Lower lobe of right lung (tissue), 2 donors: ENCODE measurements around the gene ITGA2B. TPM values are rescaled to one million over a fixed set of nuclear protein-coding genes. Genes with fewer than 3 reads are reported as not detected.
A peak's percentile ranks its signal among the peaks of the same experiment; 100 is the strongest.

Experiments
- ATAC-seq, 2 donors: fragments of 200-7000 bp; cut with Tn5 transposase; one replicate each; pipeline ENCODE4 v1.9.1; 2020 to 2022; ENCODE audit warnings: mild to moderate bottlenecking in 2 of 2, moderate library complexity in 2 of 2
- DNase-seq: peaks from one replicate; pipeline ENCODE4 v3.0.0-alpha.2; 2020
- H3K27ac ChIP-seq: fragments of 200-600 bp; one replicate; pipeline ENCODE4 v1.8.0; 2022
- H3K27me3 ChIP-seq: fragments of 200-600 bp; one replicate; pipeline ENCODE4 v1.8.0; 2022; ENCODE audit warnings: low read depth
- H3K36me3 ChIP-seq: fragments of 200-600 bp; one replicate; pipeline ENCODE4 v1.8.0; 2022; ENCODE audit warnings: mild to moderate bottlenecking
- H3K4me1 ChIP-seq: fragments of 200-600 bp; one replicate; pipeline ENCODE4 v1.8.0; 2022
- H3K4me3 ChIP-seq: fragments of 200-600 bp; one replicate; pipeline ENCODE4 v1.8.0; 2022; ENCODE audit warnings: mild to moderate bottlenecking
- H3K9me3 ChIP-seq: fragments of 200-600 bp; one replicate; pipeline ENCODE4 v1.8.0; 2022
- intact Hi-C: fragments of 100-400 bp; cut with DNase I; formaldehyde crosslinking; loops from one replicate; pipeline ENCODE4 v1.11.0; 2022
- long read RNA-seq: library from polyadenylated mRNA; unstranded; transcript quantifications from one replicate; pipeline ENCODE4 v2.0.0, GENCODE V29; 2021
- total RNA-seq: library from RNA; stranded (reverse); fragmentation: NEBNext Ultra II Directional; extraction: Animal tissue kit (Norgen Biotek cat#: 25700); gene quantifications from one replicate; pipeline ENCODE4 v1.2.1, GENCODE V29; 2021
- TF ChIP-seq, protein P1 (sequence below): fragments of 200-600 bp; IDR thresholded peaks from one replicate; pipeline ENCODE4 v1.8.0; 2022; ENCODE audit warnings: antibody characterized with exemption, mild to moderate bottlenecking
- donor health status: DM: no; HTN: yes; CAD: no; lungs with severe emphysema.

Gene ITGA2B
- 5.2 TPM for total RNA-seq
- long read RNA-seq, partial matches to known transcripts = 4 of 5 reads
- long read RNA-seq, other reads (novel, unspliced or antisense) = 1 of 5 reads

DNA sequence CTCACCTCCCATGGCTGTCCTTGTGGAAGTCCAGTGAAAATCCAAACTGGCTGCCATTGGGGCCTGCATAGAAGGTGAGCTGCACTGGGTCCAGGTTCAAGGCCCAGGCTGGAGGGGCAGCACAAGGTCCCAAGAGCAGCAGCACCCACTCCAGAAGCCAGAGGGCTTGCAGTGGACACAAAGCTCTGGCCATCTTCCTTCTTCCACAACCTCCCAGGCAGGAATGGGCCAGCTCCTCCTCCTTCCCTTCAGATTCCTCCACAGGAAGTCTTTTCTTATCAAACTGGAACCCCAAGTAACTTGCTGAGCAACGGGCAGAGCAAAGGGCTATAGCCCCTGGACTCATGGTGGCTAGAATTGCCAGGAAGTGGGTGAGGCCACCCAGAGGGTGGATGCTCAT lies at the start of gene ITGA2B:
Gene ITGA2B, minus strand, starts transcription at position 369 of the 400 bp plus-strand sequence. Its CDS starts 176 bp downstream, at position 193.
- Histone ChIP-seq H3K9me3 (no peaks in the 10 kb centered on the region), H3K4me3 (no peak within 1 kb of the TSS), H3K4me1 (peaks cover 16% of the 10 kb centered on the region), H3K36me3 (no peaks in the 10 kb centered on the region), H3K27me3 (peaks cover 16% of the 10 kb centered on the region), H3K27ac (no peak within 1 kb of the TSS)
- TF ChIP-seq, protein P1, sequence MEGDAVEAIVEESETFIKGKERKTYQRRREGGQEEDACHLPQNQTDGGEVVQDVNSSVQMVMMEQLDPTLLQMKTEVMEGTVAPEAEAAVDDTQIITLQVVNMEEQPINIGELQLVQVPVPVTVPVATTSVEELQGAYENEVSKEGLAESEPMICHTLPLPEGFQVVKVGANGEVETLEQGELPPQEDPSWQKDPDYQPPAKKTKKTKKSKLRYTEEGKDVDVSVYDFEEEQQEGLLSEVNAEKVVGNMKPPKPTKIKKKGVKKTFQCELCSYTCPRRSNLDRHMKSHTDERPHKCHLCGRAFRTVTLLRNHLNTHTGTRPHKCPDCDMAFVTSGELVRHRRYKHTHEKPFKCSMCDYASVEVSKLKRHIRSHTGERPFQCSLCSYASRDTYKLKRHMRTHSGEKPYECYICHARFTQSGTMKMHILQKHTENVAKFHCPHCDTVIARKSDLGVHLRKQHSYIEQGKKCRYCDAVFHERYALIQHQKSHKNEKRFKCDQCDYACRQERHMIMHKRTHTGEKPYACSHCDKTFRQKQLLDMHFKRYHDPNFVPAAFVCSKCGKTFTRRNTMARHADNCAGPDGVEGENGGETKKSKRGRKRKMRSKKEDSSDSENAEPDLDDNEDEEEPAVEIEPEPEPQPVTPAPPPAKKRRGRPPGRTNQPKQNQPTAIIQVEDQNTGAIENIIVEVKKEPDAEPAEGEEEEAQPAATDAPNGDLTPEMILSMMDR = no peak
- ATAC-seq = no peak
- intact Hi-C loops = no loop called here
- DNase-seq = no peak

DNA sequence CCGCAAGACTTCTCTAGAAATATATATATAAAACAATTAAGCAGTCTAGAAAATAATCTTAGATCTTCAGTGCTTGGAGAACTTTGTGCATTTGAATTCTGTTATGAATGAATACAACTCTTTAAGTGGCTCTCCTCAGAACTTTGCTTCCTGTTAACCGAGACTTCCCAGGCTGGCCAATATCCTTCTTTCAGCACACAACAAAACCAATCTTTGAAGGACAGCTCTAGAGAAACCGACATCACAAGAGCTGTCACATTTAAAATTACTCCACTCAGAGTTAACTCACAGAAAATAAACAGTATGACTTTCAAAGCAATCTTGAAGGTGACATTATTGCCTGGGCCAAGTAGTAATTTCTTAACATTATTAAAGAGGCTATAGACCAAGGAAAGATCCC lies 49.7 kb upstream of the ITGA2B start:
- ATAC-seq (no peak), DNase-seq (no peak)
- Histone ChIP-seq H3K4me1 (peaks cover 22% of the 10 kb centered on the region), H3K27me3 (no peaks in the 10 kb centered on the region), H3K4me3 (no peak overlapping the region), H3K27ac (no peak overlapping the region), H3K9me3 (no peaks in the 10 kb centered on the region), H3K36me3 (peaks cover 19% of the 10 kb centered on the region)
- TF ChIP-seq, protein P1 = no peak
- intact Hi-C loops = no loop called here

DNA sequence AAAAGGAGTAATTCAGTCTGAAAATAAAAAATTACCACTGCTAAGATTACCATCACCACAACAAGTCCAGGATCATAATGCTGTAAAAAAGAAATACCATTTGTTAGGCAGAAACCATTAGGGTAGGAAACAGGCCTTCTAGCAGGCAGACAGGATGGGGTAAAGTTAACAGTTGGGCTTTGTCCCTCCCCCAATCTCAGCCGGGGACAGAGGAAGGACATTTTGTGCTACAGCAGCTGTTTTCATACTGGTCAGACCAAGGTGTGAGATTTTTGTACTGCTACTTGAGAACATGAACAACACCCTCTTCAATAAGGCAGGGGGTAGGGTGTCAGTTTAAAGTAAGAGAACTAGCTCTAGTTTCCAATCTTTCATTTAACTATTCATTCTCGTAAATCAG lies 49.2 kb upstream of the ITGA2B start:
- no peaks in the 10 kb centered on the region for H3K27me3 ChIP-seq
- H3K9me3 ChIP-seq = no peaks in the 10 kb centered on the region
- H3K4me3 ChIP-seq = no peak overlapping the region
- ATAC-seq = peak; percentile 70 to 74
- H3K27ac ChIP-seq = peak overlapping the region; percentile 20
- H3K36me3 ChIP-seq = peaks cover 25% of the 10 kb centered on the region
- peaks cover 22% of the 10 kb centered on the region for H3K4me1 ChIP-seq
- TF ChIP-seq, protein P1 = no peak
- no peak for DNase-seq
- intact Hi-C loops = no loop called here

DNA sequence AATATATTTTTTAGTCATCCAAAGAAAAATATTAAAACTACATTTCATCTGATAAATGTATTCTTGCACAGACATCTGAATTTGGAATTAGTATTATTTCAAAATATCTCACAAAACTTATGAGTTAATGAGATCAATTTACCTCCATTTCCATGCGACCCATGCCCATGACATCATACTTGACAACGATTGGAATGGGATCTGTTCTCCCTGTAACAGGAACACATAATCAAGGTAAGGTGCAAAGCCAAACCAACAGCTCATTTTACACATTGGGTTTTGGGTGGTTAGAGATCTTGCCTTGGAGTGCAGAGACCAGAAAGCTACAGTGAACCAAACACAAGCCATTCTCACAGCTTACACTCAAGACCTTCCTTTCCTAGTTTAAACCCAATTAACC lies 46.9 kb upstream of the ITGA2B start:
- H3K27ac ChIP-seq = no peak overlapping the region
- no peak for ATAC-seq
- no peak for DNase-seq
- intact Hi-C loops = no loop called here
- H3K4me1 ChIP-seq = peaks cover 22% of the 10 kb centered on the region
- no peaks in the 10 kb centered on the region for H3K27me3 ChIP-seq
- H3K9me3 ChIP-seq = no peaks in the 10 kb centered on the region
- no peak overlapping the region for H3K4me3 ChIP-seq
- TF ChIP-seq, protein P1 = no peak
- peaks cover 48% of the 10 kb centered on the region for H3K36me3 ChIP-seq

DNA sequence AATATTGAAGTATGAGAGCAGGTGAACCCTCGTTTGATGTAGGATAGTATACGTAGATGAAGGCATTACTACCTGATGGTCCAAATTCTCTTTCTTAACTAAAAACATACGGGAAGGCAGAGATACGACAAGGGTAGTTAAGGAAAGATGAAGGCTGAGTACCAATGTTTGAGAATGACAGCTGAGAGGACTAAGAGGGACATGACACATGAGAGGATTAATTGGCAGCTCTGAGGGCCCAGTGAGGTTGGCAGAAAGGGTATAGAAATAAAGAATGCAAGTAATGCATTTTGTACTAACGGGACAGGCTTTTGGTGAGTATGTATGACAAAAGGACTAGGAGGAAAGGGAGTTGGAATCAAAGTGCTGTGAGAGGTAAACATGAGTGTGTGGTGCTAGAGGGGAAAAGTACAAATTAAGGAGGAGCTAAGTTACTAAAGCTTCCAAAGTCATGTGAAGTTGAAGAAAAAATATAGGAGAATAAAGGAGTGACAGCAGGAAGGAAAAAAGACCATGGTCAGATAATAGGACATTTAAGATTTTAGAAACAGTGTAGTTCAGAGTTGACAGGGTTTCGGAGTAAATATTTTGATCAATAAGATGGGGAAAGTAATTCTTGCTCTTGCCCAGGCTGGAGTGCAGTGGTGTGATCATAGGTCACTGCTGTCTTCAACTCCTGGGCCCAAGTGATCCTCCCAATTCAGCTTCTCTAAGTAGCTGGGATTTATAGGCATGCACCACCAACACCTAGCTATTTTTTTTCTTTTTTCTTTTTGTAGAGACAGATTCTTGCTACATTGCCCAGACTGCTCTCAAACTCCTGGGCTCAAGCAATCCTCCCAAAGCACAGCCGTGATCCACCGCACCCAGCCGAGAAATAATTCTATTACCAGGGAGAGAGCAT lies 43.1 kb upstream of the ITGA2B start:
- TF ChIP-seq, protein P1 = no peak
- H3K4me1 ChIP-seq = no peaks in the 10 kb centered on the region
- H3K36me3 ChIP-seq = peaks cover 66% of the 10 kb centered on the region
- ATAC-seq = no peak
- no peak overlapping the region for H3K4me3 ChIP-seq
- H3K27me3 ChIP-seq = no peaks in the 10 kb centered on the region
- no peak for DNase-seq
- intact Hi-C loops = no loop called here
- no peaks in the 10 kb centered on the region for H3K9me3 ChIP-seq
- no peak overlapping the region for H3K27ac ChIP-seq
